DOHH2 (cell line): ENCODE data around the gene FIGNL2.

Experiments
- EZH2phosphoT487 ChIP-seq: fragments of 200-600 bp; sonication (generic); IDR thresholded peaks from 2 replicates; pipeline ENCODE4 v1.6.1; 2017; ENCODE audit warnings: borderline replicate concordance, mild to moderate bottlenecking, antibody characterized with exemption, low read length, moderate library complexity, mixed read lengths
- TF ChIP-seq, protein P1 (sequence below): fragments of 200-600 bp; sonication (generic); IDR thresholded peaks from one replicate; pipeline ENCODE4 v1.5.1; 2014; ENCODE audit warnings: antibody characterized with exemption, mild to moderate bottlenecking, low read depth, low read length; ENCODE audit not compliant: poor library complexity, severe bottlenecking

- TF ChIP-seq, protein P1, sequence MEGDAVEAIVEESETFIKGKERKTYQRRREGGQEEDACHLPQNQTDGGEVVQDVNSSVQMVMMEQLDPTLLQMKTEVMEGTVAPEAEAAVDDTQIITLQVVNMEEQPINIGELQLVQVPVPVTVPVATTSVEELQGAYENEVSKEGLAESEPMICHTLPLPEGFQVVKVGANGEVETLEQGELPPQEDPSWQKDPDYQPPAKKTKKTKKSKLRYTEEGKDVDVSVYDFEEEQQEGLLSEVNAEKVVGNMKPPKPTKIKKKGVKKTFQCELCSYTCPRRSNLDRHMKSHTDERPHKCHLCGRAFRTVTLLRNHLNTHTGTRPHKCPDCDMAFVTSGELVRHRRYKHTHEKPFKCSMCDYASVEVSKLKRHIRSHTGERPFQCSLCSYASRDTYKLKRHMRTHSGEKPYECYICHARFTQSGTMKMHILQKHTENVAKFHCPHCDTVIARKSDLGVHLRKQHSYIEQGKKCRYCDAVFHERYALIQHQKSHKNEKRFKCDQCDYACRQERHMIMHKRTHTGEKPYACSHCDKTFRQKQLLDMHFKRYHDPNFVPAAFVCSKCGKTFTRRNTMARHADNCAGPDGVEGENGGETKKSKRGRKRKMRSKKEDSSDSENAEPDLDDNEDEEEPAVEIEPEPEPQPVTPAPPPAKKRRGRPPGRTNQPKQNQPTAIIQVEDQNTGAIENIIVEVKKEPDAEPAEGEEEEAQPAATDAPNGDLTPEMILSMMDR, result no peak
- TF ChIP-seq EZH2phosphoT487, result no peak
These were observed 41.6 kb upstream of the FIGNL2 start for GRCh38 chr12:51890133-51890464.
